HEK293 (cell line): Measurements from ENCODE around the gene RAB3C.

ENCODE experiments used
- KLF9 ChIP-seq: fragments of 450-650 bp; formaldehyde crosslinking; IDR thresholded peaks from 2 replicates; pipeline ENCODE4 v1.5.1; 2016; ENCODE audit warnings: missing biosample characterization, missing genetic modification characterization, low read depth
- PRDM4 ChIP-seq: fragments of 450-650 bp; formaldehyde crosslinking; IDR thresholded peaks from 2 replicates; pipeline ENCODE4 v1.5.1; 2017; ENCODE audit warnings: missing biosample characterization, missing genetic modification characterization
- TF ChIP-seq, protein P1 (sequence below): fragments of 450-650 bp; formaldehyde crosslinking; IDR thresholded peaks from 2 replicates; pipeline ENCODE4; 2016; ENCODE audit warnings: missing biosample characterization, missing genetic modification characterization

GRCh38 chr5:58671155-58671554 lies 88.3 kb downstream of the RAB3C start:
- TF ChIP-seq, protein P1, sequence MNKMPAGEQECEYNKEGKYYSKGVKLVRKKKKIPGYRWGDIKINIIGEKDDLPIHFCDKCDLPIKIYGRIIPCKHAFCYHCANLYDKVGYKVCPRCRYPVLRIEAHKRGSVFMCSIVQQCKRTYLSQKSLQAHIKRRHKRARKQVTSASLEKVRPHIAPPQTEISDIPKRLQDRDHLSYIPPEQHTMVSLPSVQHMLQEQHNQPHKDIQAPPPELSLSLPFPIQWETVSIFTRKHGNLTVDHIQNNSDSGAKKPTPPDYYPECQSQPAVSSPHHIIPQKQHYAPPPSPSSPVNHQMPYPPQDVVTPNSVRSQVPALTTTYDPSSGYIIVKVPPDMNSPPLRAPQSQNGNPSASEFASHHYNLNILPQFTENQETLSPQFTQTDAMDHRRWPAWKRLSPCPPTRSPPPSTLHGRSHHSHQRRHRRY (tag by site-specific recombination), result no peak
- TF ChIP-seq PRDM4 (tag by site-specific recombination) (no peak), KLF9 (tag by site-specific recombination) (no peak)
